DMS114 treated with DMSO at 0.1 percent for 48 hours (cell line): ENCODE data around the gene GNB1.
"Not testable (repeated sequence)": the region's sequence is repeated elsewhere in the genome, so short reads cannot be mapped to it uniquely, and the experiment has no call there.

ENCODE experiments used
- DNase-seq: peaks from one replicate; lab custom pipeline; 2025; ENCODE audit not compliant: unreplicated experiment; lab: John Stamatoyannopoulos, UW

GNB1 gene

DNA sequence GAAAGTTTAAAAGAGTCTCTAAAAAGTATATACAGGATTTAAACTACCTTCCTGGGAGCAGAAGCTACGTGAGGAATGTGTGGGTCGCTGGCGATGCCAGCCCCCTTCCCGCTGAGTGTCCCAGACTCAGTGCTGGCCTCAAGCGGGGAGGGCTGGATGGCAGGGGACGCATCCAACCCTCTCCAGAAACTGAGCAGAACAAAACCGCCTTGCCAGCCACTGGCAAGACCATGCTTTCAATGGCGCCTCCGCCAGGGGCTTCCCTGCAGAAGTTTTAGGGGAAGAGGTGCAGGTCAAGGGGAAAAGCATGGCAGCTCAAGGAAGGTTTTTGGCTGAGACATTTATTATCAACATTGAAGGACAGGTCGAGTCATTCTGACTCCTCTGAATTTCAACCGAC lies 138.7 kb downstream of the GNB1 start:
- no peak for DNase-seq

GRCh38 chr1:1749941-1750340 lies 140.9 kb downstream of the GNB1 start:
- not testable (repeated sequence) for DNase-seq

GRCh38 chr1:1748686-1749321 lies 142.1 kb downstream of the GNB1 start:
- DNase-seq: no peak

- DNase-seq: not testable (repeated sequence)
Observed at GRCh38 chr1:1746566-1746909, 144.3 kb downstream of the GNB1 start.

DNA sequence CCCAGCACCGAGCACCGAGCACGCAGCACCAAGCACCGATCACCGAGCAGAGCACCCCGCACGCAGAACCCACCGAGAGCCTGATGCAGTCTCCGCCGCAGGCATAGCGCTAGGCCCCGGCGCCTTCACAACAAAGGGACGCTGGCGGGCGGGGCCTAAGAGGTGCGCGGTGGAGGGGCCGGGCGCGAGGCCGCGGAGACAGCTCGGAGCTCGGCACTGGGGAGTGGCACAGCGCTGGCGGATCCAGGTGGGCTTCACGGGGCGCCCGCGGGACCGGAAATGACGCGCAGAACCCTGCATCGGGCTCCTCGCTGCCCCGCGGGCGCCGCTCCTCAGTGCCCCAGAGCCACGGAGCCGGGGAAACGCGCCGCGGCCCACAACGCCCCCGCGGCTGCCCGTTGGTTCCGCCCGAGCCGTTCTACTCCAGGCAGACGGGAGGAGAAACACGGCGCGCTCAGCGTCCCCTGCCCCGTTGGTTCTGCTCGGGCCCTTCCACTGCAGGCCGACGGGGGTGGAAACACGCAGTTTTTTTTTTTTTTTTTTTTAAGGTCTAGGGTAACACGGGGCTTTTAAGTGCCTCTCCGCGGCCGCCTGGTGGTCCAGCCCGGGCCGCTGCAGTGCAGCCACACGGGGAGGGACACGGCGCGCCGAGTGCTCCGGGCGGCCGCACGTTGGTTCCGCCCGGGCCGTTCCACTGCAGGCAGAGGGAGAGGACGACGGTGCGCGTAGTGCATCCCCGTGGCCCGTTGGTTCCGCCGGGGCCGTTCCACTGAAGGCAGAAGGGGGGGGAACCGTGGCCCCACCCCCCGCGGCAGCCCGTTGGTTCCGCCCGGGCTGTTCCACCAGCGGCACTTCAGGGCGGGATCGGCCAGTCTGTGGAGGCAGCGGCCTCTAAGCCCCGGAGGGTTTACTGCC lies 145.0 kb downstream of the GNB1 start:
- DNase-seq: peak; percentile 49

- not testable (repeated sequence) for DNase-seq
Observed at GRCh38 chr1:1742529-1742928, 148.4 kb downstream of the GNB1 start.

- not testable (repeated sequence) for DNase-seq
Observed at GRCh38 chr1:1741013-1741412, 149.9 kb downstream of the GNB1 start.

GRCh38 chr1:1738799-1739337 lies 152.0 kb downstream of the GNB1 start:
- not testable (repeated sequence) for DNase-seq

DNA sequence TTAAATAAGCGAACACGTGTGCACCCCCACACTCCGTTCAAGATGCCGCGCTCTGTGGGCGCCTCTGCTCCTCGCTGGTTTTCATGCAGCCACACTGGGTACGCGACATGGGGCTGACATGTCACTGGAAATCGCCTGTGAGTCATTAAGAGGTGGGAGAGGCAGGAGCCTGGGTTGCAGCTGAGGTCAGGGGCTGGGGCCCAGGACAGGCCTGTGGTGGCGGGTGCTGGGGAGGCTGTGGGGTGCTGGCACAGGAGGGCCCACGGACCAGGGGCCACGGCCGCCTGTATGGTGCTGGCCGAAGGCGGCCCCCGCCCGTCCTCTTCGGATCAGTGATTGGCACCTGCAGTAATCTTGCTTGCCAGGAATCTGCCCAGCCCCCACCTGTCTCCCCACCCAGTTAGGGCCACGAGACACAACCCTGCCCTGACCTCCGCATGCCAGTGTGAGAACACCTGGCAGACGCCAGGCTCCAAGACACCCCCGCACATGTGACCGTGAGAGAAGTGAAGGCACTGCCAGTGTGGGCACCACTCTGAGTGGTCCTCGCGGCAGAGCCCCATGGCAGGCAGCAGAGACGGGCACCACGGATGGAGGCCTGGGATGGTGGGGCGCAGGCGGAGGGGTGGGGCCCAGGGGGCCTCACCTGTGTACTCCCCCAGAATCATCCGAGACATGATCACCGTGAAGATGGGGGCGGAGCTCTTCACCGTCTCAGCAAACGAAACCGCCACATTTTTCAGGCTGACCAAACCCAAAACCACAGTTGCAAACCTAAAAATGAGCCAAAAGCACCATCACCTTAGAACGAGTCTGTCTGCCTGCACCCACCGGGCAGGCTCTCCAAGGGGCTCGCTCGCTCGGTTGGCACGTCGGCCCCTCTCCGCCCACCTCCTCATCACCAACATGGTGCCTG lies 153.0 kb downstream of the GNB1 start:
- not testable (repeated sequence) for DNase-seq
